HepG2 (cell line): ENCODE data around the gene LRPPRC. TPM values are rescaled to one million over a fixed set of nuclear protein-coding genes. Genes with fewer than 3 reads are reported as not detected.

Experiments
- ATAC-seq: fragments of 200-7000 bp; cut with Tn5 transposase; 3 replicates; pipeline ENCODE4 v1.9.1; 2020; ENCODE audit warnings: mild to moderate bottlenecking, moderate library complexity
- BruUV-seq: library from RNA; stranded (reverse); fragments of 400-500 nt; replicated peaks from 2 replicates; lab custom pipeline; 2021; lab: Mats Ljungman, UMichigan
- CTCF ChIA-PET: fragments of 300-600 bp; formaldehyde crosslinking; extraction: SDS; loops from one replicate; lab custom pipeline; 2021; ENCODE audit warnings: low total read pairs, inconsistent platforms, low intra/inter-chr PET ratio; lab: Yijun Ruan, JAX
- POLR2A ChIA-PET: fragments of 350-600 bp; sonication (Branson Sonifier 250); formaldehyde crosslinking; loops from one replicate; lab custom pipeline; 2020; ENCODE audit warnings: antibody characterized with exemption, inconsistent platforms; lab: Yijun Ruan, JAX
- DNase-seq: peaks from one replicate; pipeline ENCODE4 v3.0.0-alpha.2; 2015; ENCODE audit warnings: low spot score
- FAIRE-seq: peaks from 3 replicates; lab custom pipeline; 2011; peaks lifted over from hg19 to GRCh38; lab: Jason Lieb, UNC
- H2AFZ ChIP-seq: one replicate; pipeline ENCODE4 v1.6.1; 2011; ENCODE audit warnings: low read length, inconsistent platforms
- H3K27ac ChIP-seq: fragments of 300-600 bp; 3 replicates; pipeline ENCODE4 v1.8.0; 2011; ENCODE audit warnings: mixed run types, mild to moderate bottlenecking, mixed read lengths, low read length, inconsistent platforms; ENCODE audit not compliant: insufficient read depth; ENCODE audit errors: extremely low read length
- H3K27me3 ChIP-seq, 2 experiments: fragments of 200-600 bp in 1 of 2; 2 replicates in 1 of 2; 3 replicates in 1 of 2; pipeline versions ENCODE4 v1.6.0 to v1.8.0; 2011; ENCODE audit warnings: low read length in 2 of 2, mild to moderate bottlenecking in 2 of 2, moderate library complexity in 2 of 2, inconsistent platforms in 1 of 2; ENCODE audit not compliant: insufficient read depth in 2 of 2, control insufficient read depth in 1 of 2
- H3K36me3 ChIP-seq, 2 experiments: fragments of 200-600 bp in 1 of 2; replicated peaks in 1 of 2; 2 replicates in 1 of 2; 3 replicates in 1 of 2; pipeline versions ENCODE4 v1.5.1 to v1.8.0; 2011; ENCODE audit warnings: low read length in 2 of 2, inconsistent platforms in 1 of 2; ENCODE audit not compliant: insufficient read depth in 2 of 2, control insufficient read depth in 1 of 2
- H3K4me1 ChIP-seq: 2 replicates; pipeline ENCODE4 v1.5.1; 2012; ENCODE audit warnings: low read length, inconsistent platforms; ENCODE audit not compliant: insufficient read depth
- H3K4me2 ChIP-seq: 2 replicates; pipeline ENCODE4 v1.6.0; 2011; ENCODE audit warnings: low read depth, low read length, inconsistent platforms
- H3K4me3 ChIP-seq, 3 experiments: fragments of 200-600 bp in 1 of 3; sonication (generic), shearing (Covaris generic) in 1 of 3; replicated peaks in 1 of 3; 2 replicates each; pipeline ENCODE4 v1.5.1; 2011 to 2016; ENCODE audit warnings: low read length in 3 of 3, inconsistent platforms in 2 of 3, low read depth in 2 of 3, mild to moderate bottlenecking in 2 of 3, control low read depth in 1 of 3, mixed read lengths in 1 of 3; ENCODE audit not compliant: insufficient read depth in 1 of 3
- H3K79me2 ChIP-seq: one replicate; pipeline ENCODE4 v1.6.1; 2011; ENCODE audit warnings: low read length, inconsistent platforms; ENCODE audit not compliant: insufficient read depth
- H3K9ac ChIP-seq: 2 replicates; pipeline ENCODE4 v1.6.0; 2011; ENCODE audit warnings: mild to moderate bottlenecking, low read depth, low read length, inconsistent platforms; ENCODE audit not compliant: insufficient read depth
- H3K9me3 ChIP-seq: 2 replicates; pipeline ENCODE4 v1.5.1; 2012; ENCODE audit warnings: mild to moderate bottlenecking, low read length
- H4K20me1 ChIP-seq: 2 replicates; pipeline ENCODE4 v1.6.0; 2011; ENCODE audit warnings: inconsistent platforms, mild to moderate bottlenecking, low read length, moderate library complexity; ENCODE audit not compliant: insufficient read depth
- ADNP ChIP-seq: sonication (generic); formaldehyde crosslinking; IDR thresholded peaks from 2 replicates; pipeline ENCODE4 v1.4.0; 2020; ENCODE audit warnings: missing genetic modification reagents
- BCL6 ChIP-seq: IDR thresholded peaks from 2 replicates; pipeline ENCODE4 v1.6.1; 2016; ENCODE audit warnings: missing genetic modification reagents, missing compliant biosample characterization
- BRD4 ChIP-seq: sonication (generic); formaldehyde crosslinking; IDR thresholded peaks from 2 replicates; pipeline ENCODE4 v1.4.0; 2020; ENCODE audit warnings: missing genetic modification reagents
- CCDC6 ChIP-seq: sonication (generic); formaldehyde crosslinking; IDR thresholded peaks from 2 replicates; pipeline ENCODE4 v1.8.1; 2022; ENCODE audit warnings: mild to moderate bottlenecking, missing genetic modification reagents, moderate library complexity
- FOXP1 ChIP-seq, 2 experiments: fragments of 450-650 bp in 1 of 2; IDR thresholded peaks; 2 replicates each; pipeline ENCODE4 v1.6.1; 2017 to 2018; ENCODE audit warnings: antibody characterized with exemption in 1 of 2
- GATA4 ChIP-seq: sonication (generic); IDR thresholded peaks from 2 replicates; pipeline ENCODE4 v1.6.1; 2016; ENCODE audit warnings: antibody characterized with exemption, low read depth, borderline replicate concordance
- MAFF ChIP-seq: IDR thresholded peaks from 2 replicates; pipeline ENCODE4 v1.6.1; 2011; ENCODE audit warnings: low read depth, low read length, improper control_type of control experiment
- RARA ChIP-seq: IDR thresholded peaks from 2 replicates; pipeline ENCODE4 v1.6.1; 2016; ENCODE audit warnings: missing genetic modification reagents, missing compliant biosample characterization
- SETDB1 ChIP-seq: sonication (generic); formaldehyde crosslinking; IDR thresholded peaks from 2 replicates; pipeline ENCODE4 v1.5.1; 2020; ENCODE audit warnings: missing genetic modification reagents, mild to moderate bottlenecking, borderline replicate concordance
- SOX6 ChIP-seq, 2 experiments: fragments of 450-650 bp in 1 of 2; sonication (generic) in 1 of 2; formaldehyde crosslinking in 1 of 2; IDR thresholded peaks; 2 replicates each; pipeline versions ENCODE4 v1.4.0 to v1.6.1; 2017 to 2020; ENCODE audit warnings: antibody characterized with exemption in 1 of 2, mild to moderate bottlenecking in 1 of 2, missing genetic modification reagents in 1 of 2
- SSRP1 ChIP-seq: IDR thresholded peaks from 2 replicates; pipeline ENCODE4 v1.6.1; 2016; ENCODE audit warnings: control low read depth
- ZFP82 ChIP-seq: sonication (generic); formaldehyde crosslinking; IDR thresholded peaks from 2 replicates; pipeline ENCODE4 v1.5.1; 2020; ENCODE audit warnings: mild to moderate bottlenecking, missing genetic modification reagents, borderline replicate concordance
- ZNF256 ChIP-seq: sonication (generic); formaldehyde crosslinking; conservative IDR thresholded peaks from 2 replicates; pipeline ENCODE4 v1.4.0; 2020; ENCODE audit warnings: missing genetic modification reagents
- ZNF317 ChIP-seq: sonication (generic); formaldehyde crosslinking; IDR thresholded peaks from 2 replicates; pipeline ENCODE4 v1.5.0; 2020; ENCODE audit warnings: mild to moderate bottlenecking, missing genetic modification reagents
- ZNF367 ChIP-seq: sonication (generic); formaldehyde crosslinking; IDR thresholded peaks from 2 replicates; pipeline ENCODE4 v1.4.0; 2020; ENCODE audit warnings: missing genetic modification reagents, borderline replicate concordance
- ZNF512B ChIP-seq: sonication (generic); formaldehyde crosslinking; IDR thresholded peaks from 2 replicates; pipeline ENCODE4 v1.5.1; 2020; ENCODE audit warnings: missing genetic modification reagents, mild to moderate bottlenecking, borderline replicate concordance
- ZNF605 ChIP-seq: sonication (generic); formaldehyde crosslinking; IDR thresholded peaks from 2 replicates; pipeline ENCODE4 v1.8.0; 2022; ENCODE audit warnings: mild to moderate bottlenecking, missing genetic modification reagents
- ZNF720 ChIP-seq: sonication (generic); formaldehyde crosslinking; IDR thresholded peaks from 2 replicates; pipeline ENCODE4 v1.4.0; 2020; ENCODE audit warnings: missing genetic modification reagents
- WGBS: methylation state at CpG from one replicate; pipeline ENCODE4 v1.1.6; 2017; ENCODE audit warnings: low lambda C conversion rate; 5-methylcytosine and 5-hydroxymethylcytosine counted together
- in situ Hi-C: cut with HindIII; loops from 2 replicates; pipeline ENCODE4 v1.10.0; 2017; ENCODE audit warnings: low pct_unique_long_range_greater_than_20kb; ENCODE audit not compliant: extremely low pct_ligation_motif_present
- intact Hi-C: fragments of 100-400 bp; cut with micrococcal nuclease; formaldehyde crosslinking; loops from one replicate; pipeline ENCODE4 v1.10.0; 2022; ENCODE audit not compliant: unreplicated experiment
- polyA plus RNA-seq, 8 experiments: library from polyadenylated mRNA; depleted of rRNA in 3 of 8; stranded (reverse) in 7 of 8; unstranded in 1 of 8; fragments of >200 nt; fragmentation: Illumina TruSeq in 4 of 8; extraction: Trizol in 4 of 8; gene quantifications; 2 replicates each; pipeline versions ENCODE4 v1.2.1 to v1.2.3, GENCODE V29; 2011 to 2016; ENCODE audit warnings: low read depth in 4 of 8, missing spikeins in 1 of 8, mixed read lengths in 1 of 8; ENCODE audit not compliant: insufficient read depth in 1 of 8
- total RNA-seq, 5 experiments: library from RNA; depleted of rRNA; stranded (reverse); fragments of >200 nt; fragmentation: Illumina TruSeq; extraction: Trizol; gene quantifications; 2 replicates each; pipeline ENCODE4 v1.2.3, GENCODE V29; 2016; ENCODE audit warnings: low read depth in 1 of 5
- TF ChIP-seq, protein P1 (sequence below): sonication (generic); formaldehyde crosslinking; IDR thresholded peaks from 2 replicates; pipeline ENCODE4 v1.4.0; 2020; ENCODE audit warnings: missing genetic modification reagents, mild to moderate bottlenecking, borderline replicate concordance

Gene LRPPRC
- total and polyA plus RNA-seq, 2 of the 13 experiments (the other 11 are each of a cell fraction or from before 2014, with no cell fraction given), result 117 to 167 TPM

DNA sequence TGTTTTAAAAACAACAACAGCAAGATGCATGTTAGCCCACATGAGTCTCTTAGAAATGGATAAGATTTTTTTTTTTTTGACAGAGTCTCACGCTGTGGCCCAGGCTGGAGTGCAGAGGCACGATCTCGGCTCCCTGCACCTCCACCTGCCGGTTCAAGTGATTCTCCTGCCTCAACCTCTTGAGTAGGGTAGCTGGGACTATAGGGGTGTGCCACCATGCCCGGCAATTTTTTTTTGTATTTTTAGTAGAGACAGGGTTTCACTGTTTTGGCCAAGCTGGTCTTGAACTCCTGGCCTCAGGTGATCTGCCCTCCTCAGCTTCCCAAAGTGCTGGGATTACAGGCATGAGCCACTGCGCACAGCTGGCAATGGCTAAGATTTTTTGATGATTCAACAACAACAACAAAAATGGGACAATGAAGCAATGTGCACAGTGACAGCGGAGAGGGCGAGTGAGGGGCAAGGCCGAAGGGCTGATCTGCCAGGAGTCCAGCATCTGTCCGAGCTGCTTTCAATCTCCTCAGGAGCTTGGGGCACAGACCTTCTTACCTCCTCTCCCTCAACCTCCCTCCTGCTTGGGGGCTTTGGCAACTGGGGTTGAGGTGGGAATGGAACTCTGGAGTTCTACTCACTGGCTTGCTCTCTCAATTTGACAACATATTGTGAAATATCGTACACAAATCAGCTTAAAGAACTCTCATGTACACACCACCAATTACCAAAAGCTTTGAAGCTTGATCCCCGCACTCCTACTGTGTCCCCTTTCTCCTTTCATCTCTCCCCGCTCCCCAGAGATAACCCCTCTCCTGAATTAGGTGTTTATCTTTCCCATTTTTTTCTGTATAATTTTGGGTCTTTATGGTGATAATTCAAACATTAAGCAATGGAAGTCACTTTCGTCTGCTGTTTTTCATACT is 153.6 kb downstream of the LRPPRC start:
- H3K79me2 ChIP-seq, result peaks cover 34% of the 10 kb centered on the region
- peaks cover 5 to 21% of the 10 kb centered on the region in 2 experiments; a peak in 3 of 5 replicates for H3K36me3 ChIP-seq
- peak overlapping the region; percentile 61 for H3K4me2 ChIP-seq
- peak overlapping the region; percentile 45 for H3K9ac ChIP-seq
- H3K9me3 ChIP-seq, result no peaks in the 10 kb centered on the region
- peaks cover 64% of the 10 kb centered on the region for H3K4me1 ChIP-seq
- ATAC-seq (peak; percentile 24; the same call in 2 of the 3 replicates), FAIRE-seq (peak; percentile 52), DNase-seq (peak; percentile 76)
- BruUV-seq, result no TSS peak
- no peaks in the 10 kb centered on the region for H3K27me3 ChIP-seq
- ChIA-PET POLR2A (interaction anchor here (1.0 to 3.7 kb wide), 4 partner anchors 34 to 246 kb away, joined by 3 to 17 read pairs (median 4); partner anchors contain the start of gene THADA), CTCF (no interaction called here)
- in situ Hi-C loops (no loop called here), intact Hi-C loops (no loop called here)
- H3K27ac ChIP-seq, result peak overlapping the region; percentile 64
- no peak overlapping the region for H2AFZ ChIP-seq
- 70% methylated on average over 14 of the region's 14 CpGs for WGBS
- peak overlapping the region in 2 of 3 experiments; percentile 4 to 46; a peak in 3 of 6 replicates for H3K4me3 ChIP-seq
- H4K20me1 ChIP-seq, result no peaks in the 10 kb centered on the region
- TF ChIP-seq, protein P1, sequence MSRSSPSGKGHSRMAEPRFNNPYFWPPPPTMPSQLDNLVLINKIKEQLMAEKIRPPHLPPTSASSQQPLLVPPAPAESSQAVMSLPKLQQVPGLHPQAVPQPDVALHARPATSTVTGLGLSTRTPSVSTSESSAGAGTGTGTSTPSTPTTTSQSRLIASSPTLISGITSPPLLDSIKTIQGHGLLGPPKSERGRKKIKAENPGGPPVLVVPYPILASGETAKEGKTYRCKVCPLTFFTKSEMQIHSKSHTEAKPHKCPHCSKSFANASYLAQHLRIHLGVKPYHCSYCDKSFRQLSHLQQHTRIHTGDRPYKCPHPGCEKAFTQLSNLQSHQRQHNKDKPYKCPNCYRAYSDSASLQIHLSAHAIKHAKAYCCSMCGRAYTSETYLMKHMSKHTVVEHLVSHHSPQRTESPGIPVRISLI (CRISPR knock-in tag), result peak; percentile 89
- TF ChIP-seq ZFP82 (CRISPR knock-in tag), result no peak
- TF ChIP-seq SSRP1 (CRISPR knock-in tag), result no peak
- TF ChIP-seq BCL6 (CRISPR knock-in tag), result peak; percentile 36; the same call in 1 of the 2 replicates
- TF ChIP-seq SOX6 (IDR thresholded peaks at IDR 0.05), result no peak
- peak; percentile 86 for TF ChIP-seq SOX6 (CRISPR knock-in tag; IDR thresholded peaks at IDR 0.05)
- TF ChIP-seq ADNP (CRISPR knock-in tag), result peak; percentile 71; the same call in 1 of the 2 replicates
- TF ChIP-seq SETDB1 (CRISPR knock-in tag), result no peak
- 0 out of 2 replicates have a peak, but pooled peaks have one; percentile 15 for TF ChIP-seq BRD4 (CRISPR knock-in tag)
- TF ChIP-seq FOXP1 (IDR thresholded peaks at IDR 0.05), result peak; percentile 95
- TF ChIP-seq FOXP1 (CRISPR knock-in tag; IDR thresholded peaks at IDR 0.05), result peak; percentile 88
- TF ChIP-seq ZNF317 (CRISPR knock-in tag), result no peak
- peak; percentile 91 for TF ChIP-seq GATA4
- no peak for TF ChIP-seq ZNF720 (CRISPR knock-in tag)
- no peak for TF ChIP-seq CCDC6 (CRISPR knock-in tag)
- TF ChIP-seq MAFF, result peak; percentile 40; the same call in 1 of the 2 replicates
- no peak for TF ChIP-seq ZNF367 (CRISPR knock-in tag)
- peak; percentile 56 for TF ChIP-seq RARA (CRISPR knock-in tag)
- no peak for TF ChIP-seq ZNF512B (CRISPR knock-in tag)
- peak; percentile 45; the same call in 1 of the 2 replicates for TF ChIP-seq ZNF605 (CRISPR knock-in tag)
- no peak for TF ChIP-seq ZNF256 (CRISPR knock-in tag)
